ENCODE results near the gene RPRD2. TPM values are rescaled to one million over a fixed set of nuclear protein-coding genes. Genes with fewer than 3 reads are reported as not detected.

Gene RPRD2
- polyA plus RNA-seq, 1 experiment = 19.7 TPM

GRCh38 chr1:150441121-150441520 lies 77.2 kb downstream of the RPRD2 start:
- no peak for DNase-seq (ENCODE audit: low read depth, low spot score)
- H3K27me3 ChIP-seq (ENCODE audit: control insufficient read depth, insufficient read depth, low read length) = no peaks in the 10 kb centered on the region
- ChIA-PET POLR2A (no interaction called here), CTCF (no interaction called here)
- no peak overlapping the region for H3K4me3 ChIP-seq (ENCODE audit: low read depth, low read length)
- no peak for TF ChIP-seq CTCF (IDR thresholded peaks at IDR 0.05; ENCODE audit: low read depth, low read length)
- no peaks in the 10 kb centered on the region for H3K9me3 ChIP-seq (ENCODE audit: control insufficient read depth, insufficient read depth, low read length)
- H3K27ac ChIP-seq (ENCODE audit: low read depth, low read length) = no peak overlapping the region

GRCh38 chr1:150444232-150444631 lies 80.3 kb downstream of the RPRD2 start:
- Histone ChIP-seq H3K9me3 (ENCODE audit: control insufficient read depth, insufficient read depth, low read length) (no peaks in the 10 kb centered on the region), H3K4me3 (ENCODE audit: low read depth, low read length) (no peak overlapping the region), H3K27ac (ENCODE audit: low read depth, low read length) (no peak overlapping the region), H3K27me3 (ENCODE audit: control insufficient read depth, insufficient read depth, low read length) (no peaks in the 10 kb centered on the region)
- CTCF ChIA-PET = interaction anchor here (0.7 kb wide), 1 partner anchor 125 kb away, joined by 3 read pairs; no protein-coding TSS in a partner anchor
- POLR2A ChIA-PET = no interaction called here
- no peak for DNase-seq (ENCODE audit: low read depth, low spot score)
- no peak for TF ChIP-seq CTCF (IDR thresholded peaks at IDR 0.05; ENCODE audit: low read depth, low read length)

GRCh38 chr1:150456146-150456647 lies 92.2 kb downstream of the RPRD2 start:
- TF ChIP-seq CTCF (IDR thresholded peaks at IDR 0.05; ENCODE audit: low read depth, low read length) = no peak
- no peaks in the 10 kb centered on the region for H3K27me3 ChIP-seq (ENCODE audit: control insufficient read depth, insufficient read depth, low read length)
- POLR2A ChIA-PET = interaction anchor here (0.7 kb wide), 1 partner anchor 23 kb away, joined by 3 read pairs; no protein-coding TSS in a partner anchor
- DNase-seq (ENCODE audit: low read depth, low spot score) = no peak
- H3K9me3 ChIP-seq (ENCODE audit: control insufficient read depth, insufficient read depth, low read length) = no peaks in the 10 kb centered on the region
- no peak overlapping the region for H3K27ac ChIP-seq (ENCODE audit: low read depth, low read length)
- no peak overlapping the region for H3K4me3 ChIP-seq (ENCODE audit: low read depth, low read length)
- CTCF ChIA-PET = no interaction called here

- no peak overlapping the region for H3K27ac ChIP-seq (ENCODE audit: low read depth, low read length)
- peak; percentile 81 for TF ChIP-seq CTCF (IDR thresholded peaks at IDR 0.05; ENCODE audit: low read depth, low read length)
- H3K9me3 ChIP-seq (ENCODE audit: control insufficient read depth, insufficient read depth, low read length) = no peaks in the 10 kb centered on the region
- ChIA-PET CTCF (interaction anchor here (1.2 to 2.1 kb wide), 3 partner anchors 10 to 96 kb away, joined by 6 to 10 read pairs (median 8); no protein-coding TSS in a partner anchor), POLR2A (no interaction called here)
- H3K27me3 ChIP-seq (ENCODE audit: control insufficient read depth, insufficient read depth, low read length) = no peaks in the 10 kb centered on the region
- peak; percentile 18 for DNase-seq (ENCODE audit: low read depth, low spot score)
- H3K4me3 ChIP-seq (ENCODE audit: low read depth, low read length) = no peak overlapping the region
Measured at GRCh38 chr1:150464422-150464826, 100.5 kb downstream of the RPRD2 start.

- no peak overlapping the region for H3K4me3 ChIP-seq (ENCODE audit: low read depth, low read length)
- no peak for TF ChIP-seq CTCF (IDR thresholded peaks at IDR 0.05; ENCODE audit: low read depth, low read length)
- no peaks in the 10 kb centered on the region for H3K27me3 ChIP-seq (ENCODE audit: control insufficient read depth, insufficient read depth, low read length)
- no peak for DNase-seq (ENCODE audit: low read depth, low spot score)
- no peak overlapping the region for H3K27ac ChIP-seq (ENCODE audit: low read depth, low read length)
- CTCF ChIA-PET = no interaction called here
- no peaks in the 10 kb centered on the region for H3K9me3 ChIP-seq (ENCODE audit: control insufficient read depth, insufficient read depth, low read length)
- POLR2A ChIA-PET = no interaction called here
Measured at GRCh38 chr1:150466964-150467363, 103.0 kb downstream of the RPRD2 start.
